Activated naive CD4-positive, alpha-beta T cell treated with anti-CD3 and anti-CD28 coated beads, Interleukin-2, amount 50 U/mL, for 16 hours (primary cell): ENCODE data around the gene CHST6.
"Not testable (repeated sequence)": the region's sequence is repeated elsewhere in the genome, so short reads cannot be mapped to it uniquely, and the experiment has no call there.

Source experiments
- DNase-seq: peaks from one replicate; pipeline ENCODE4 v3.0.0-alpha.2; 2020

CHST6 gene

DNA sequence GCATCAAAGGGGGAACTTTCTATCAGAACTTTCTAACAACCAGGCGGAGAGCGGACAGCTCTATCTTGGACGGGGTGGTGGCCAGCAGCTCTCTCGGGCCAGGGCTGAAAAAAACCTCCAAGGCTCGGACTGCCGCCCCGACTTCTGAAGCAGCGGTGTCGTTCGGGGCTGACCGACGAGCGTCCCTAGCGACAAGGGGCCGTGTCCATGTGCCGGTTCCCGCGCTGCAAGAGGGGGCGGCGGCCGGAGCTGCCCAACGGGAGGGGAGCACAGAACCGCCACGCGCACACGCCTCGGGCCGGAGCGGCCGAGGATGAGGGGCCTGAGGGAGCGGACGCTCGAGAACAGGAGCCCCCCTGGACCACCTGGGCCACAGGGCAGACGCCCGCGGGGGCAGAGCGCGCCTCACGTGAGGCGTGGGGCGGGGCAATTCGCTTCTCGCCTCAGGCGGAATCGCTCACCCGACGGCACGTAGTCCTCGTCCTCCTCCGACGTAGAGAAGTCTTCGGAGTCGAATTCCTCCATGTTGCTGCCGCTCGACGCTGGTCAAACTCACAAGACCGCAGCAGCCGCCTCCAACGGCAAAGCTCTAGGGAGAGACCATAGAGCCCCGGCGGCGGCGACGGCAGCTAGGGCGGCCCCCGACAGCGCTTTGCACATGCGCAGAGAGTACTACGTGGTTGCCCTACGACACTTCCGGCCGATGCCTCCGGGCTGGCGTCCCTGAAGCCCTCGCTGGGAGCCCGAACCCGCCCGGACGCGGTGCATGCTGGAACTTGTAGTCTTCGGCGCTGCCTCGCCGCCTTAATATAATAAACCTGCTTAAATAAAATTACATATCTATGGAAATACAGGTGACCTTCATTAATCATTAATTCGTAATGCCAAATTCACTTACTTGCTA lies 62.2 kb downstream of the CHST6 start, which contains the start of gene CFDP1:
TSS of gene CFDP1 (minus strand) at position 676 of the 904 bp plus-strand sequence. CDS start at position 525, 151 bp downstream.
- DNase-seq: peak; percentile 95

GRCh38 chr16:75429621-75430403 lies 65.4 kb downstream of the CHST6 start:
- no peak for DNase-seq

- not testable (repeated sequence) for DNase-seq
Measured at GRCh38 chr16:75426524-75426923, 68.7 kb downstream of the CHST6 start.

DNA sequence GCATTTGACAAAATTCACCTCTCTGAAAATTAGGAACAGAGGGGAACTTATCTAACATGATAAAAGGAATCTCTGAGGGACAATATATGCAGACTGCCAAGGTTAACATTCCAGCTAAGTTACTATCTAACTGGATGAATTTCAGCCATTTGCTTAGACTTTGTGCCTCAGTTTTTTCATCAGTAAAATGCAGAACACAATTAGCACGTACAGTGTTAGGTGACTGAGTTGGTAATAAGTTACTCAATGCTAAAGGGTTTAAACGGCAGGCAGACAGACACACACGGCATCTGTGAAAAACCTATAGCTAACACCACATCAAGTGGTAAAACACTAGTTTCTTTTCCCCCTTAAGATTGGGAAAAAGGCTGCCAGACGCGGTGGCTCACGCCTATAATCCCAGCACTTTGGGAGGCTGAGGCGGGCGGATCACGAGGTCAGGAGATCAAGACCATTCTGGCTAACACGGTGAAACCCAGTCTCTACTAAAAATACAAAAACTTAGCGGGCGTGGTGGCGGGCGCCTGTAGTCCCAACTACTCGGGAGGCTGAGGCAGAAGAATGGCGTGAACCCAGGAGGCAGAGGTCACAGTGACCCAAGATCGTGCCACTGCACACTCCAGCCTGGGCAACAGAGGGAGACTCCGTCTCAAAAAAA lies 71.0 kb downstream of the CHST6 start:
- not testable (repeated sequence) for DNase-seq

- DNase-seq: no peak
Measured at GRCh38 chr16:75423723-75424104, 71.5 kb downstream of the CHST6 start.
